Heart left ventricle (tissue), 16 donors: ENCODE data around the gene ARHGAP26. TPM values are rescaled to one million over a fixed set of nuclear protein-coding genes. Genes with fewer than 3 reads are reported as not detected.

ENCODE experiments used
- ATAC-seq, 4 donors: fragments of 200-7000 bp; cut with Tn5 transposase; one replicate each; pipeline ENCODE4 v1.9.1; 2020 to 2022; ENCODE audit warnings: moderate library complexity in 4 of 4, mild to moderate bottlenecking in 3 of 4, moderate number of reproducible peaks in 1 of 4
- DNase-seq, 5 donors: peaks; one replicate each; pipeline ENCODE4 v3.0.0-alpha.2; 2020
- H3K27ac ChIP-seq, 12 donors: fragments of 200-600 bp; sonication (generic) in 4 of 12; one replicate each; pipeline versions ENCODE4 v1.5.0 to v1.8.0; 2016 to 2022; ENCODE audit warnings: mild to moderate bottlenecking in 2 of 12
- H3K27me3 ChIP-seq, 9 donors: fragments of 200-600 bp; sonication (generic) in 2 of 9; one replicate each; pipeline versions ENCODE4 v1.5.1 to v1.8.0; 2016 to 2022; ENCODE audit warnings: mild to moderate bottlenecking in 3 of 9
- H3K36me3 ChIP-seq, 9 donors: fragments of 200-600 bp; sonication (generic) in 2 of 9; one replicate each; pipeline versions ENCODE4 v1.5.0 to v1.8.0; 2018 to 2022; ENCODE audit warnings: mild to moderate bottlenecking in 2 of 9
- H3K4me1 ChIP-seq, 12 donors: fragments of 200-600 bp; sonication (generic) in 4 of 12; one replicate each; pipeline versions ENCODE4 v1.5.0 to v1.8.0; 2016 to 2022; ENCODE audit warnings: mild to moderate bottlenecking in 3 of 12
- H3K4me3 ChIP-seq, 12 donors: fragments of 200-600 bp; sonication (generic) in 4 of 12; one replicate each; pipeline versions ENCODE4 v1.5.0 to v1.8.0; 2017 to 2022; ENCODE audit warnings: mild to moderate bottlenecking in 9 of 12, moderate library complexity in 4 of 12
- H3K9me3 ChIP-seq, 12 donors: fragments of 200-600 bp; sonication (generic) in 4 of 12; one replicate each; pipeline versions ENCODE4 v1.5.0 to v1.8.0; 2016 to 2022; ENCODE audit warnings: mild to moderate bottlenecking in 1 of 12
- POLR2A ChIP-seq, 2 donors: fragments of 450-650 bp; IDR thresholded peaks; one replicate each; pipeline ENCODE4 v1.6.1; 2017; ENCODE audit warnings: antibody characterized with exemption in 2 of 2, mild to moderate bottlenecking in 2 of 2, moderate library complexity in 2 of 2
- WGBS, 4 donors: extraction: QIAGEN DNeasy Blood & Tissue Kit in 2 of 4; methylation state at CpG; one replicate each; pipeline versions ENCODE4 v1.1.5 to v1.1.7; 2013 to 2018; 5-methylcytosine and 5-hydroxymethylcytosine counted together
- intact Hi-C, 10 donors: fragments of 100-400 bp; cut with DNase I; formaldehyde crosslinking; loops; one replicate each; pipeline versions ENCODE4 v1.11.1 to v1.14.2; 2022
- polyA plus RNA-seq, 2 donors: library from polyadenylated mRNA; stranded (reverse); fragments of 200-250 nt; gene quantifications; one replicate each; pipeline ENCODE4 v1.2.3, GENCODE V29; 2013
- total RNA-seq, 9 donors: library from RNA; depleted of rRNA in 2 of 9; stranded (reverse); fragments of >200 nt in 2 of 9; fragmentation: NEBNext Ultra II Directional in 3 of 9; extraction: Animal tissue kit (Norgen Biotek cat#: 25700) in 3 of 9; gene quantifications; one replicate each; pipeline versions ENCODE4 v1.1.0 to v1.2.4, GENCODE V29; 2016 to 2023
- TF ChIP-seq, protein P1 (sequence below), 12 donors: fragments of 200-600 bp; sonication (generic) in 4 of 12; IDR thresholded peaks; one replicate each; pipeline versions ENCODE4 v1.5.0 to v1.8.0; 2018 to 2022; ENCODE audit warnings: antibody characterized with exemption in 12 of 12, mild to moderate bottlenecking in 5 of 12
- donor health status: ischemic (EF 13 %, LVEDD 7.1; RV severe dilation, severe dysfunction).
- donor health status: healthy with polysubstance abuse.
- donor health status: DM: no; HTN: yes; CAD: no.
- donor health status: DM: no; HTN: no; CAD: no.
- donor health status: ischemic (EF 25% LVEDD 6.9; RV normal size, moderate dysfunction).
- donor health status: ischemic (EF 25% LVEDD 5.7; RV mildly dilated, moderate dysfunction).
- donor health status: healthy.
- donor health status: DM: yes; HTN: yes; CAD: no.
- donor health status: ischemic (EF 35%, LVEDD 5.7; RV mildly dilated, moderate dysfunction).
- donor health status: nonischemic (EF 11% LVEDD 7.7; RV severe dilation, severe dysfunction).
- donor health status: DM: yes; HTN: yes; CAD: no.
- donor health status: PGD.
- donor health status: ischemic (EF 29% LVEDD 5.4; RV normal size, mild dysfunction).
- donor health status: nonischemic (EF 23%, LVEDD 6.1; RV moderate dilation, normal function).

The ARHGAP26 gene
- total and polyA plus RNA-seq, 11 donors: 11.9 to 52.1 (median 33.7) TPM

DNA sequence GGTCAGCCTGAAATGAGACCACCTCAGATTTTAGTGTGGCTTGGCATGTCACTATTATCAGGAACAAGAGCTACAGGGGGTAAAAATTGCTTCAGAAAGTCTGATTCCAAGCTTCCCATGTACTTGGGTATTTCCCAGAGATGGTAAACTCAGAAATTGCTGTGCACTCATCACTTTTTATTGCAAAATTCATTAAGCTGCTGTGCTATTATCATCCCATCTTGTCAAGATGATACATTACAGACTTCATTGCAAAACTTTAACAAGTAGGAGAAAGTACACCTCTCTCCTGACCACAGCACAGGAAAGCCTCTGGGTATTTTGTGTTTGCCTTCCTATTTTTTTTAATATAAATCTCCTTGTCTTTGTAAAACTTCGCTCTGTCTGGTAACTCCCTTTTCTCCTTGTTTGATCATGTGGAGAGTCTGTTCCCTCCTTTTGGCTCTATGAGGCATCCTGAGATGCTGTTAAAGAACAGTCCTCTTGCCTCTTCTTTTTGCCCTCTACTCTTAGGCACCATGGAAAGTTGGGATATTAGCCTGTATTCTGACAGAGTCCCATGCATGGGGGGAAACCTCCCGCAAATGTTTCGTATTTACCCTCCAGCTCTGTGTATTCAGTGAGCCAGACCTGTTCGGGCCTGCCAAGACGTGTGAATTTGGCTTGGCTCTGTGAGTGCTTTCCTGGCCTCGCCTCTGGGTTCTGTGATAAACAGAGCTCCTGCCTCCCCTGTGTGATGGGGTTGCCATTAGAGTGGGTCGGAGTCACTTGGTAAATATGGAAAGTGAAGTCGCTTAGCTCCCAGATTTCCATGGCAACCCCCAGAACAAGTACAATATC lies 372.6 kb downstream of the ARHGAP26 start:
- TF ChIP-seq, protein P1, sequence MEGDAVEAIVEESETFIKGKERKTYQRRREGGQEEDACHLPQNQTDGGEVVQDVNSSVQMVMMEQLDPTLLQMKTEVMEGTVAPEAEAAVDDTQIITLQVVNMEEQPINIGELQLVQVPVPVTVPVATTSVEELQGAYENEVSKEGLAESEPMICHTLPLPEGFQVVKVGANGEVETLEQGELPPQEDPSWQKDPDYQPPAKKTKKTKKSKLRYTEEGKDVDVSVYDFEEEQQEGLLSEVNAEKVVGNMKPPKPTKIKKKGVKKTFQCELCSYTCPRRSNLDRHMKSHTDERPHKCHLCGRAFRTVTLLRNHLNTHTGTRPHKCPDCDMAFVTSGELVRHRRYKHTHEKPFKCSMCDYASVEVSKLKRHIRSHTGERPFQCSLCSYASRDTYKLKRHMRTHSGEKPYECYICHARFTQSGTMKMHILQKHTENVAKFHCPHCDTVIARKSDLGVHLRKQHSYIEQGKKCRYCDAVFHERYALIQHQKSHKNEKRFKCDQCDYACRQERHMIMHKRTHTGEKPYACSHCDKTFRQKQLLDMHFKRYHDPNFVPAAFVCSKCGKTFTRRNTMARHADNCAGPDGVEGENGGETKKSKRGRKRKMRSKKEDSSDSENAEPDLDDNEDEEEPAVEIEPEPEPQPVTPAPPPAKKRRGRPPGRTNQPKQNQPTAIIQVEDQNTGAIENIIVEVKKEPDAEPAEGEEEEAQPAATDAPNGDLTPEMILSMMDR (IDR thresholded peaks at IDR 0.05): no peak
- no peak for TF ChIP-seq POLR2A (IDR thresholded peaks at IDR 0.05)
- DNase-seq: peak in 4 of 5 donors; percentile 65 to 80 (median 73)
- peaks cover 2 to 76% (median 39%) of the 10 kb centered on the region in 12 donors for H3K4me1 ChIP-seq
- H3K36me3 ChIP-seq: peaks cover 0 to 24% (median 7%) of the 10 kb centered on the region in 9 donors
- H3K27ac ChIP-seq: peak overlapping the region in 10 of 12 donors; percentile 23 to 74 (median 52)
- intact Hi-C loops: loop anchor here in 2 of 10 donors (10.0 kb wide), 2 partner anchors 52 to 262 kb away; partner anchors contain the start of gene NR3C1 (in 1 of the 2)
- H3K27me3 ChIP-seq: no peaks in the 10 kb centered on the region
- 36 to 48% (median 45%) methylated on average over 8 of the region's 8 CpGs for WGBS, 4 donors
- no peaks in the 10 kb centered on the region for H3K9me3 ChIP-seq
- H3K4me3 ChIP-seq: no peak overlapping the region
- ATAC-seq: peak; percentile 70 to 93 (median 88)

DNA sequence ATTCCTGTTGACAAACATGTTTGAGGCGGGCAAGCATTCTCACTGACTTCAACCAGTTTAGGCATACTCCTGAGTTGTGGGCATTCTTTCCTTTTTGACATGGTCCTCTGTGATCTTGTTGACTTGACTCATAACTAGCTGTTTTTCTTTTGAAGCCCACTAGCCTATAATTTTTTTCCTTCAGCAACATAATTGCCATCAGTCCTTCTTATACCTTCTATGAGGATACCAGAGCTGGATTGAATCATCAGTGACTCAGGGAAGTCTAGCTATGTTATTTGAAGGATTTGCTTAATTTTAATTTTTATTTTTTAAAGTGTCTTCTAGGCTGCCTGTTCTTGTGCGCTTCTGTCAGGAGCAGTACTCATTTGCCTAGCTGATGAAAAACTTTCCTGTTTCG lies 373.8 kb downstream of the ARHGAP26 start:
- Histone ChIP-seq H3K36me3 (peaks cover 0 to 27% (median 13%) of the 10 kb centered on the region in 9 donors), H3K4me3 (no peak overlapping the region), H3K4me1 (peaks cover 2 to 73% (median 36%) of the 10 kb centered on the region in 12 donors), H3K27ac (peak overlapping the region in 4 of 12 donors; percentile 56 to 74 (median 64)), H3K27me3 (no peaks in the 10 kb centered on the region), H3K9me3 (no peaks in the 10 kb centered on the region)
- TF ChIP-seq POLR2A (IDR thresholded peaks at IDR 0.05): no peak
- TF ChIP-seq, protein P1 (IDR thresholded peaks at IDR 0.05): no peak
- DNase-seq: no peak
- intact Hi-C loops: loop anchor here in 2 of 10 donors (10.0 kb wide), 2 partner anchors 51 to 261 kb away; partner anchors contain the start of gene NR3C1 (in 1 of the 2)
- ATAC-seq: no peak
- WGBS, 4 donors: 95 to 99% (median 99%) methylated on average over 3 of the region's 3 CpGs

DNA sequence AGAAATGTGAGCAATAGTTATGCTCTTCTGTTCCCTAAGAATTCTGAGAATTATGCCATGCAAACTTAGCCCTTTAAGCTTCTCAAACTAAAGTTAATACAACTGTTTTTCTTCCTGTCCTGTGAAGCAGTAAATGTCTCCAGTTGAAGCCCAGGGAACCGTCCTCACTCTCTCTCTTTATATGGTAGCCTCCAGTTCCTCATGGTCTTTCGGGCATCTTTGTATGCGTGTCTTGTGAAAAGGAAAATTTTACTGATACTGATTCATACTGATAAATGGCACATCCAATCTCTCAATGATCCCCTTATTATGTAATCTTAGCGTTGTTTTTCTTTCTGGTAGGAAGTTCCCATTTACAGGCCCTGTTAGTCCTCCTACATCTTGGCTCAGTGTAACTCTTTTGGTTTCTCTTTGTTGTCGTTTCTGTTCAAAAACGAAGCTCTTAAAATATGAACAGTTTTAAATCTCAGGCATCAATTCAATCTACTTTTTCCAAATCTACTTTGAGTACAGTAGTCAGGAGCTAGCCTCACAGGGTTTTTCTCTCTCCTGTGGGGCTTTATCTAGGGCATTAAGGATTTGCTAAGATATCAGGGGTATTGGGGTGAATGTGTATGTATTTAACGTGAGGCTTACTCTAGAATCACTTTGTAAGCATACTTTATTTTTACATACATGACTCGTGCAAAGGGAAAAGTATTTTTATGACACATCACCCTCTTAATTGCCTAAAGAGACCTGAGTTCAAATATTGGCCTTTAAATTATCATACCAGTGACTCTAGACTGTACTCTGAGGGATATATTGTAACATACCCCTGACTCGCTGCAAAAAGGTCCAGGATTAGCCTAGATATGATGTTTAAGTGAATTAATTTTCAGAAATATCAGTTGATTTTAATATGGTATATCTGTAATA lies 375.3 kb downstream of the ARHGAP26 start:
- H3K4me3 ChIP-seq: peak overlapping the region in 7 of 12 donors; percentile 8 to 35 (median 25)
- H3K36me3 ChIP-seq: peaks cover 0 to 35% (median 22%) of the 10 kb centered on the region in 9 donors
- ATAC-seq: no peak
- no peaks in the 10 kb centered on the region for H3K9me3 ChIP-seq
- H3K27ac ChIP-seq: peak overlapping the region; percentile 19 to 83 (median 58)
- no peaks in the 10 kb centered on the region for H3K27me3 ChIP-seq
- DNase-seq: no peak
- intact Hi-C loops: loop anchor here in 2 of 10 donors (10.0 kb wide), 2 partner anchors 49 to 259 kb away; partner anchors contain the start of gene NR3C1 (in 1 of the 2)
- WGBS, 4 donors: 43 to 60% (median 51%) methylated on average over 9 of the region's 9 CpGs
- TF ChIP-seq, protein P1 (IDR thresholded peaks at IDR 0.05): no peak
- no peak for TF ChIP-seq POLR2A (IDR thresholded peaks at IDR 0.05)
- peaks cover 0 to 58% (median 27%) of the 10 kb centered on the region in 12 donors for H3K4me1 ChIP-seq
